Measurements from ENCODE around the gene VPS45.
"Not testable (repeated sequence)": the region's sequence is repeated elsewhere in the genome, so short reads cannot be mapped to it uniquely, and the experiment has no call there.

Gene VPS45

GRCh38 chr1:150127868-150128267, 60.3 kb downstream of the VPS45 start:
- no peak for DNase-seq

DNA sequence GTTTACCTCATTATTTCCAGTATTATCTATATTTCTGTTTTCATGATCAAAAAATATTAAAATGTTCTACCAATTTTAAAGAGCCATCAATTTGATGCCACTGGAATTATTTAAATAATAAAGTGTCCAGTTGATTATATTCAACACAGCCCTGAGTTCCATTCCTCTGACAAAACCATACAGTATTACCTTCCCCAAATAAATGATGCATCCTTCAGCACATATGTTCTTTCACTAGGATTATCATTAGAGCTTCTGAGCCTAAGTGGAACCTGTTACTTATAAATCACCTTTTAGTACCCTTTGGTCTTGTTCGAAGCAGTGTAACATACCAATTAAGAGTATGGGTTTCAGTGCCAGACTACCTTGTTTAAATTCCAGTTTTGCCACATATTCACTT, 64.8 kb downstream of the VPS45 start:
- no peak for DNase-seq

DNA sequence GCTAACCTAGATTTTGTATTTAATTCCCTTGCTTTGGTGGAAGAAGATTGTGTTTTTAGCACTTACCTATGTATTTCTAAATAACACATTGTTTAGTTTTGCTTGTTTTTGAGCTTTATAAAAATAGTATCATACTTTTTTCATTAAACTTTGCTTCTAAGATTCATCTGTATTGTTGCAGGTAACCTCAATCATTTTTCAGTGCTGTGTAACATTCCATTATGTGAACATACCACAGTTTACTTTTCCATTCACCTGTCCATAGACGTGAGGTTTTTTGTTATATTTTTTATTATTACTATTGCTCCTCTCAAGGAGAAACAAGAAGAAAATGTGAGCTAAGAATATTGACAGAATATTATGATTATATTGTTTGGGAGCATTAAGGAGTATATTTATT, 67.0 kb downstream of the VPS45 start:
- no peak for DNase-seq

DNA sequence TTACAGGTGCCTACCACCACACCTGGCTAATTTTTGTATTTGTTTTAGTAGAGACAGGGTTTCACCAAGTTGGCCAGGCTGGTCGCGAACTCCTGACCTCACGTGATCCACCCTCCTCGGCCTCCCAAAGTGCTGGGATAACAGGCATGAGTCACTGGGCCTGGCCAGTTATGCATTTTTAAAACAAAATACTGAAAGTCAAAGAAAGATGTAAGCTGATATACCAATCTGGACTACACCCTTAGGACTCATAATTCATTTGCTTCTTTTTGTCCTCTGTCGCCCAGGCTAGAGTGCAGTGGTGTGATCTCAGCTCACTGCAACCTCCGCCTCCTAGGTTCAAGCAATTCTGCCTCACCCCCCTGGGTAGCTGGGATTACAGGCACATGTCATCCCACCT, 67.8 kb downstream of the VPS45 start:
- not testable (repeated sequence) for DNase-seq

GRCh38 chr1:150138044-150138443, 70.5 kb downstream of the VPS45 start:
- DNase-seq = no peak

GRCh38 chr1:150141452-150141851, 73.9 kb downstream of the VPS45 start:
- no peak for DNase-seq

DNA sequence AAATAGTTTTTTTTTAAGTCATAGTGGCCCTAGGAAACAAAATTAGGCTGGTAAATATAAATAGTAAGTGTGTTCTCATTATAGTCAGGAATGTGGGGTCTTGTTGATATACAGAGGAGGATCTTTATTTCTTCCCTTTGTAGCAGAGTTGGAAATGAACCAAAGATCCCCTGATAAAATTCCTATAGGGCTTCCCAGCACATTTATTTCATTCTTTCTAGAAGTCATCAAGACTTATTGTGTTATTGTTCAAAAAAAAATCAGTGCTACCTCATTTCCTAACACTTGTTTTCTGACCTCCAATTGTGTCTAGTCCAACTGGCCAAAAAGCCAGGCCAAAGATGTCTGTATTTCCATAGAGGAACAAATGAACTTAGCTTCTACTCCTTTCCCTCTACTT, 74.5 kb downstream of the VPS45 start:
- no peak for DNase-seq

- no peak for DNase-seq
Observed at GRCh38 chr1:150144606-150145005, 77.0 kb downstream of the VPS45 start.

DNA sequence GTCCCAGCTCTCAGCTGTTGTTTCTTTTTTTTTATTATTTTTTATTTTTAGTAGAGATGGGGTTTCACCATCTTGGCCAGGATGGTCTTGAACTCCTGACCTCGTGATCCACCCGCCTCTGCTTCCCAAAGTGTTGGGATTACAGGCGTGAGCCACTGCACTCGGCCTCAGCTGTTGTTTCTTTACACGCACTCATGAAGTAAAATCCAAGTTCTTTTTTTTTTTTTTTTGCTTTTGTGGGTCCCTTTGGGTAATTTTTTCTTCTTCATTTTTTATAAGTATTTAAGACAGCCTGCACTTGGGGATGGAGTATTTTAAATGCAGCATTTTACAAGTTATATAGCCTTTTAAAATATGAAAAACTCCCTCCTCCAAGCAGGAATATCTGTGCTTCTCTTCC, 78.4 kb downstream of the VPS45 start:
- DNase-seq = not testable (repeated sequence)

GRCh38 chr1:150146849-150147542, 79.4 kb downstream of the VPS45 start:
- peak in 1 of 56 donors; percentile 25 for DNase-seq

- peak in 2 of 56 donors; percentile 7 to 54 for DNase-seq
Observed at GRCh38 chr1:150148837-150149270, 81.3 kb downstream of the VPS45 start.

DNA sequence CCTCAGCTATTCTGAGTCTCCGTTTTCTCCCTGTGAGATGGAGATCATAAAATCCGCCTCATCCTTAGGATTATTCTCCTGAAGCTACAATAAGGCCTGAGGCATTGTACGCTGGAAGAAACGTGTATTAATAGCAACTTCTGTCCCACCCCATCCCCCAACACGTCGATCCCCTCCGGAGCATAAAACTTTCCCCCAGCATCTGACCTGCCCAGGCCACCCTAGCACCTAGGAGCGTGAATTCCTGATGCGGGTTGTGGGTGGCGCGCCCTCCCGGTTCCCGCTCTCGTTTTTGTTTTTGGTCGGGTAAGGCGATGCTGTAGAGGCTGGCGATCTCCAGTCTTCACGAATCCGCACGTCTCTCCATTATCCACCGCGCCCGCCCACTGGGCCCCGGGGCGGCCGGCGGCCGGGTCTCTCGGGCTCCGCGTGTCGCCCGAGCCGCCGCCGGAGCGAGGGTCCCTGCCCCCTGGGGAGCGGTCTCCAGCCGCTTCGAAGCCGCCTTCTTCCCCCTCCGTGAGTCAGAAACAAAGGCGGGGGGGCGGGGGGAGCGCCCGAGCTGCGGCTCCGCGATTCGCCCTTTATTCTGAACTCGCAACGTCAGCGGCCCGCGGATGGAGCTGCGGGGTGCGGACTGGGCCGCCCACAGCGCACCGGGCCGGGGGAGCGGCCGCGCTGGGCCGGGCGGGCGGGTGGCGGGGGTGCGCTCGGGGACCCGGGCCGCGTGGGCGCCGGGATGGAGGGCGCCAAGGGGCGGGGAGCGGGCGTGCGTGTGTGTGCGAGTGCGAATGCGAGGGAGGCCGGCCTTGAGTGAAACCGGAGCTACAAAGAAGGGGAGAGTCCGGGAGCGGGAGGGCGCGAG, 81.9 kb downstream of the VPS45 start, which contains the start of gene PLEKHO1:
TSS of gene PLEKHO1 (plus strand) at position 646 of the 862 bp plus-strand sequence. CDS start 342 bp downstream, outside the sequence.
- DNase-seq = peak in 42 of 56 donors; percentile 19 to 81 (median 63)

GRCh38 chr1:150150133-150151021, 82.8 kb downstream of the VPS45 start:
- DNase-seq = peak in 4 of 56 donors; percentile 15 to 32 (median 26)

DNA sequence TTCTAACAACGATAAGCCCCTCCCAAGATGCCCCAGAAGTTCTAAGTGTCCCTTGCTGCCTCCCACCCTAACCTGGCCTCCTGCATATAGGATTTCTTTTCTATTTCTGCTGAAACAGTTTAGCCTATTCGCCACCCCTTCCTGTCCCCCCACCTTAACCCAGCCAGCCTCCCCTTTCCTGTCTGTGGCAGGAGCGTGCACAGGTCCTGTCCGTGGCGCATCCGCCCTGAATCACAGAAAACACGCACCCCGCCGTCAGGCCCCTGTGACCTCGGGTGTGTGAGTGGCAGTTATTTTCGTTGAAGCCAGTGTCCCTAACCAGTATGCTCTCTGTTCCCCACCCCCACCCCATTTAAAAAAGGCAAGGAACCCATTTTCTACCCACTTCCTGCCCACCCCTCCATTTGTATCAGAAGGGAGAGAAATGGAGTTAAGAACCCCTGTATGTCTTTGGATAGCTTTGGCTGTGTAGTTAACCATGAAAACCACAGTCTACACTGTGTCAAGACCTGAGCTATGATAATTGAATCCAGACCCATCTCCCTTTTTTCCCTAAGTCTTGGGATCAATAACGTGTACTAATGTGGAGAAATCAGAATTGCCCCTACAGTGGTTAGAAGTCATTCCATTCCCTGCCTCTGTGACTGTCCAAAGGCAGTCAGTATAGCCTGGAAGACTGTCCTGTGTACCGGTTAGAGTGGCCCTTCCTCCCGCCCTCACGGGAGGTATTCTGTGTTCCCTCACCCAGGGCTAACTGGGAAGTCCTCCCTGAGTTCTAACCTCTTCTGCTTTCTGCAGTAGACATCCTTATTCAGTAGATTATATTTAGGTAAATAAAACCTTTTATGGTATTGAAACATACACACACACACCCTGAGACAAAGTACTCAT, 84.0 kb downstream of the VPS45 start:
- peak in 1 of 56 donors; percentile 7 for DNase-seq

DNA sequence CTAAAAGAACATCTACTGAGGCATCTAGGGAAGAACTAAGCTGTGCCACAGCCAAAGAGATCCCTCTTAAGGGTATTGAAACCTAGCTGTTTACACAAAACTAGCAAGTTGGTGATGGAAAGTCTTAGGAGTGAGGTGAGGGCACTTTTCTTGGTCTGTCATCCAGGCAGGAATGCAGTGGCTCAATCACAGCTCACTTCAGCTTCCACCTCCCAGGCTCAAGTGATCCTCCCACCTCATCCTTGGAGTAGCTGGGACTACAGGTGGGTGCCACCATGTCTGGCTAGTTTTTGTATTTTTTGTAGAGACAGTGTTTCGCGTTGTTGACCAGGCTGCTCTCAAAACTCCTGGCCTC, 84.6 kb downstream of the VPS45 start:
- no peak for DNase-seq

DNA sequence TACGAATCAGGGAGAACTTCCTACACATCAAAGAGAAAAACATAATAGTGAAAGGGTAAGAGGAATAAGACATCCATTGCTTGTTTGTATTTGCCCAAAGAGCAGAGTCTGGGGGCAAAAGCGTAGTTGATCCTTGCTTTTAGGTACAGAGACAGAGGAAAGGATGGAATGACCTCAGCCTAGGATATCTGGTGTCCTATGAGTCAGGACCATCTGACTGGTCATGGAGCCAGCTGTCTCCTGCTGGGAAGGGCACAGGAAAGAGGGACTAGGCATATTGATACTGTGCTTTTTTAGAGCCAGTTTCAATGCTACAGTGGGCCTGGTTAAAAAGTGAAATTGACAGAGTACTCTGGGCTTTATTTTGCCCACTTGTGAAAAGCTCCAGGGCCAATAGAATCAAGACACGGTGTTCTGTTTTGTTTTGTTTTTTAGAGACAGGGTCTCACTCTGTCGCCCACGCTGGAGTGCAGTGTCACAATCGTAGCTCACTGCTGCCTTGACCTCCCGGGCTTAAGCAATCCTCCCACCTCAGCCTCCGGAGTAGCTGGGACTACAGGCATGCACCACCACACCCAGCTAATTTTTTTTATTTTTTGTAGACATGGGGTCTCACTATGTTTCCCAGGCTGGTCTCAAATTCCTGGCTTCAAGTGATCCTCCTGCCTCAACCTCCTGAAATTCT, 85.3 kb downstream of the VPS45 start:
- no peak for DNase-seq

- DNase-seq = no peak
Observed at GRCh38 chr1:150154143-150154542, 86.6 kb downstream of the VPS45 start.

- no peak for DNase-seq
Observed at GRCh38 chr1:150155413-150156071, 88.0 kb downstream of the VPS45 start.

All from amygdala (tissue), 56 donors.